HepG2 (cell line): ENCODE results near the gene MYL6. TPM values are rescaled to one million over a fixed set of nuclear protein-coding genes. Genes with fewer than 3 reads are reported as not detected.

ENCODE experiments used
- ASH2L ChIP-seq: fragments of 300-600, 200-600 bp; sonication (generic); IDR thresholded peaks from 2 replicates; pipeline ENCODE4 v1.7.0; 2017; ENCODE audit warnings: low read depth, mild to moderate bottlenecking, moderate library complexity, mixed read lengths, low read length; ENCODE audit not compliant: insufficient read length
- CC2D1A ChIP-seq: sonication (generic); formaldehyde crosslinking; IDR thresholded peaks from 2 replicates; pipeline ENCODE4 v1.8.1; 2023; ENCODE audit warnings: mild to moderate bottlenecking, missing genetic modification reagents
- CENPX ChIP-seq: sonication (generic); formaldehyde crosslinking; IDR thresholded peaks from 2 replicates; pipeline ENCODE4 v1.9.0; 2021; ENCODE audit warnings: mild to moderate bottlenecking, missing genetic modification reagents, moderate library complexity
- CHD4 ChIP-seq: fragments of 200-600 bp; sonication (generic); IDR thresholded peaks from 2 replicates; pipeline ENCODE4 v1.7.0; 2017; ENCODE audit warnings: mild to moderate bottlenecking, low read length, borderline replicate concordance
- EEA1 ChIP-seq: sonication (generic); formaldehyde crosslinking; IDR thresholded peaks from 2 replicates; pipeline ENCODE4 v1.5.1; 2020; ENCODE audit warnings: mild to moderate bottlenecking, missing genetic modification reagents, borderline replicate concordance
- HNF4G ChIP-seq, 2 experiments: sonication (generic) in 1 of 2; formaldehyde crosslinking in 1 of 2; IDR thresholded peaks; 2 replicates each; pipeline versions ENCODE4 v1.4.0 to v1.6.1; 2011 to 2020; ENCODE audit warnings: borderline replicate concordance in 2 of 2, low read depth in 2 of 2, mild to moderate bottlenecking in 2 of 2, low read length in 1 of 2, missing genetic modification reagents in 1 of 2, moderate library complexity in 1 of 2
- KDM3A ChIP-seq: IDR thresholded peaks from 2 replicates; pipeline ENCODE4 v1.6.1; 2018; ENCODE audit warnings: low read depth, missing compliant biosample characterization
- SOX5 ChIP-seq: IDR thresholded peaks from 2 replicates; pipeline ENCODE4 v1.6.1; 2016; ENCODE audit warnings: borderline replicate concordance
- SRY ChIP-seq: sonication (generic); formaldehyde crosslinking; IDR thresholded peaks from 2 replicates; pipeline ENCODE4 v1.8.0; 2022; ENCODE audit warnings: mild to moderate bottlenecking, missing genetic modification reagents
- U2AF2 ChIP-seq: fragments of 200-400 bp; formaldehyde crosslinking; IDR thresholded peaks from 2 replicates; pipeline ENCODE4 v1.6.1; 2017; ENCODE audit warnings: low read depth, mild to moderate bottlenecking, low read length
- ZMYM4 ChIP-seq: sonication (generic); formaldehyde crosslinking; IDR thresholded peaks from 2 replicates; pipeline ENCODE4 v1.8.1; 2023; ENCODE audit warnings: mild to moderate bottlenecking, missing genetic modification reagents
- ZNF530 ChIP-seq: sonication (generic); formaldehyde crosslinking; IDR thresholded peaks from 2 replicates; pipeline ENCODE4 v1.5.0; 2020; ENCODE audit warnings: low read depth, mild to moderate bottlenecking, missing genetic modification reagents
- ZNF569 ChIP-seq: sonication (generic); formaldehyde crosslinking; IDR thresholded peaks from 2 replicates; pipeline ENCODE4 v1.5.0; 2020; ENCODE audit warnings: mild to moderate bottlenecking, missing genetic modification reagents, moderate library complexity, borderline replicate concordance
- ZNF878 ChIP-seq: sonication (generic); formaldehyde crosslinking; IDR thresholded peaks from 2 replicates; pipeline ENCODE4 v1.8.1; 2023; ENCODE audit warnings: mild to moderate bottlenecking, missing genetic modification reagents, moderate library complexity
- polyA plus RNA-seq, 8 experiments: library from polyadenylated mRNA; depleted of rRNA in 3 of 8; stranded (reverse) in 7 of 8; unstranded in 1 of 8; fragments of >200 nt; fragmentation: Illumina TruSeq in 4 of 8; extraction: Trizol in 4 of 8; gene quantifications; 2 replicates each; pipeline versions ENCODE4 v1.2.1 to v1.2.3, GENCODE V29; 2011 to 2016; ENCODE audit warnings: low read depth in 4 of 8, missing spikeins in 1 of 8, mixed read lengths in 1 of 8; ENCODE audit not compliant: insufficient read depth in 1 of 8
- total RNA-seq, 5 experiments: library from RNA; depleted of rRNA; stranded (reverse); fragments of >200 nt; fragmentation: Illumina TruSeq; extraction: Trizol; gene quantifications; 2 replicates each; pipeline ENCODE4 v1.2.3, GENCODE V29; 2016; ENCODE audit warnings: low read depth in 1 of 5
- TF ChIP-seq, protein P1 (sequence below): IDR thresholded peaks from 2 replicates; pipeline ENCODE4 v1.6.1; 2016; ENCODE audit warnings: low read depth, missing genetic modification reagents, missing compliant biosample characterization
- TF ChIP-seq, protein P2 (sequence below): IDR thresholded peaks from 2 replicates; pipeline ENCODE4 v1.6.1; 2012; ENCODE audit warnings: low read length, improper control_type of control experiment
- TF ChIP-seq, protein P3 (sequence below): sonication (generic); formaldehyde crosslinking; IDR thresholded peaks from 2 replicates; pipeline ENCODE4 v1.4.0; 2020; ENCODE audit warnings: missing genetic modification reagents

Gene MYL6
- total and polyA plus RNA-seq, 2 of the 13 experiments (the other 11 are each of a cell fraction or from before 2014, with no cell fraction given), result 1,127 to 1,192 TPM

DNA sequence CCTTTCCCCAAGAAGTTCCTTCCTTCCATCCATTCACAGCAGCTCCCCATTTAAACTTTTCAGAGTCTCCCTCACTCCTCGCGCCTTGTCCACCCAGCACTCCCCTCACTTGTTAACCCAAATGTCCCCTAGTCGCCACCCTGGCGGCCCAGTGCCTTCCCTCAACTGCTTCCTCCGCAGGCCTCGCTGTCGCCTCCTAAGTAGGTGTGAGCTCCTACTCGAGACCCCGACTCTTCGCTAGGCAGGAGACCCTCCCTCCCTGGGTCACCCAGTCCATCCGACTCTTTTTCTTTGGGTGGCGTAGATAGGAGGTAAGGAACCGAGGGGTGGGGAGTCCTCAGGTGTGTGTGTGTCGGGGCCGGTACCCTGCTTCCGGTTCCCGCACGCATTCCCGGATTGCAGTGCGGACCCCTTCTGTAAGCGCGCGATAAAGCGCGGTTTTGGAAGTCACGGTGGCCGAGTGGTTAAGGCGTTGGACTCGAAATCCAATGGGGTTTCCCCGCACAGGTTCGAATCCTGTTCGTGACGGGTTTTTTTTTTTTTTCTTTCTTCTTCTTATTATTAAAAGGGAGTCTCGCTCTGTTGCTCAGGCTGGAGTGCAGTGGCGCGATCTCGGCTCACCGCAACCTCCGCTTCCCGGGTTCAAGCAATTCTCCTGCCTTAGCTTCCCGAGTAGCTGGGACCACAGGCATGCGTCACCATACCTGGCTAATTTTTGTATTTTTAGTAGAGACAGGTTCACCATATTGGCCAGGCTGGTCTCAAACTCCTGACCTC, 31.9 kb downstream of the MYL6 start (continued):
- TF ChIP-seq, protein P1, sequence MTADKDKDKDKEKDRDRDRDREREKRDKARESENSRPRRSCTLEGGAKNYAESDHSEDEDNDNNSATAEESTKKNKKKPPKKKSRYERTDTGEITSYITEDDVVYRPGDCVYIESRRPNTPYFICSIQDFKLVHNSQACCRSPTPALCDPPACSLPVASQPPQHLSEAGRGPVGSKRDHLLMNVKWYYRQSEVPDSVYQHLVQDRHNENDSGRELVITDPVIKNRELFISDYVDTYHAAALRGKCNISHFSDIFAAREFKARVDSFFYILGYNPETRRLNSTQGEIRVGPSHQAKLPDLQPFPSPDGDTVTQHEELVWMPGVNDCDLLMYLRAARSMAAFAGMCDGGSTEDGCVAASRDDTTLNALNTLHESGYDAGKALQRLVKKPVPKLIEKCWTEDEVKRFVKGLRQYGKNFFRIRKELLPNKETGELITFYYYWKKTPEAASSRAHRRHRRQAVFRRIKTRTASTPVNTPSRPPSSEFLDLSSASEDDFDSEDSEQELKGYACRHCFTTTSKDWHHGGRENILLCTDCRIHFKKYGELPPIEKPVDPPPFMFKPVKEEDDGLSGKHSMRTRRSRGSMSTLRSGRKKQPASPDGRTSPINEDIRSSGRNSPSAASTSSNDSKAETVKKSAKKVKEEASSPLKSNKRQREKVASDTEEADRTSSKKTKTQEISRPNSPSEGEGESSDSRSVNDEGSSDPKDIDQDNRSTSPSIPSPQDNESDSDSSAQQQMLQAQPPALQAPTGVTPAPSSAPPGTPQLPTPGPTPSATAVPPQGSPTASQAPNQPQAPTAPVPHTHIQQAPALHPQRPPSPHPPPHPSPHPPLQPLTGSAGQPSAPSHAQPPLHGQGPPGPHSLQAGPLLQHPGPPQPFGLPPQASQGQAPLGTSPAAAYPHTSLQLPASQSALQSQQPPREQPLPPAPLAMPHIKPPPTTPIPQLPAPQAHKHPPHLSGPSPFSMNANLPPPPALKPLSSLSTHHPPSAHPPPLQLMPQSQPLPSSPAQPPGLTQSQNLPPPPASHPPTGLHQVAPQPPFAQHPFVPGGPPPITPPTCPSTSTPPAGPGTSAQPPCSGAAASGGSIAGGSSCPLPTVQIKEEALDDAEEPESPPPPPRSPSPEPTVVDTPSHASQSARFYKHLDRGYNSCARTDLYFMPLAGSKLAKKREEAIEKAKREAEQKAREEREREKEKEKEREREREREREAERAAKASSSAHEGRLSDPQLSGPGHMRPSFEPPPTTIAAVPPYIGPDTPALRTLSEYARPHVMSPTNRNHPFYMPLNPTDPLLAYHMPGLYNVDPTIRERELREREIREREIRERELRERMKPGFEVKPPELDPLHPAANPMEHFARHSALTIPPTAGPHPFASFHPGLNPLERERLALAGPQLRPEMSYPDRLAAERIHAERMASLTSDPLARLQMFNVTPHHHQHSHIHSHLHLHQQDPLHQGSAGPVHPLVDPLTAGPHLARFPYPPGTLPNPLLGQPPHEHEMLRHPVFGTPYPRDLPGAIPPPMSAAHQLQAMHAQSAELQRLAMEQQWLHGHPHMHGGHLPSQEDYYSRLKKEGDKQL (CRISPR knock-in tag), result no peak
- 0 out of 2 replicates have a peak, but pooled peaks have one; percentile 17 for TF ChIP-seq KDM3A (CRISPR knock-in tag)
- no peak for TF ChIP-seq CHD4
- 0 out of 2 replicates have a peak, but pooled peaks have one; percentile 65 for TF ChIP-seq U2AF2
- TF ChIP-seq, protein P2, sequence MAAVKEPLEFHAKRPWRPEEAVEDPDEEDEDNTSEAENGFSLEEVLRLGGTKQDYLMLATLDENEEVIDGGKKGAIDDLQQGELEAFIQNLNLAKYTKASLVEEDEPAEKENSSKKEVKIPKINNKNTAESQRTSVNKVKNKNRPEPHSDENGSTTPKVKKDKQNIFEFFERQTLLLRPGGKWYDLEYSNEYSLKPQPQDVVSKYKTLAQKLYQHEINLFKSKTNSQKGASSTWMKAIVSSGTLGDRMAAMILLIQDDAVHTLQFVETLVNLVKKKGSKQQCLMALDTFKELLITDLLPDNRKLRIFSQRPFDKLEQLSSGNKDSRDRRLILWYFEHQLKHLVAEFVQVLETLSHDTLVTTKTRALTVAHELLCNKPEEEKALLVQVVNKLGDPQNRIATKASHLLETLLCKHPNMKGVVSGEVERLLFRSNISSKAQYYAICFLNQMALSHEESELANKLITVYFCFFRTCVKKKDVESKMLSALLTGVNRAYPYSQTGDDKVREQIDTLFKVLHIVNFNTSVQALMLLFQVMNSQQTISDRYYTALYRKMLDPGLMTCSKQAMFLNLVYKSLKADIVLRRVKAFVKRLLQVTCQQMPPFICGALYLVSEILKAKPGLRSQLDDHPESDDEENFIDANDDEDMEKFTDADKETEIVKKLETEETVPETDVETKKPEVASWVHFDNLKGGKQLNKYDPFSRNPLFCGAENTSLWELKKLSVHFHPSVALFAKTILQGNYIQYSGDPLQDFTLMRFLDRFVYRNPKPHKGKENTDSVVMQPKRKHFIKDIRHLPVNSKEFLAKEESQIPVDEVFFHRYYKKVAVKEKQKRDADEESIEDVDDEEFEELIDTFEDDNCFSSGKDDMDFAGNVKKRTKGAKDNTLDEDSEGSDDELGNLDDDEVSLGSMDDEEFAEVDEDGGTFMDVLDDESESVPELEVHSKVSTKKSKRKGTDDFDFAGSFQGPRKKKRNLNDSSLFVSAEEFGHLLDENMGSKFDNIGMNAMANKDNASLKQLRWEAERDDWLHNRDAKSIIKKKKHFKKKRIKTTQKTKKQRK, result no peak
- no peak for TF ChIP-seq ZNF569
- TF ChIP-seq ZMYM4 (CRISPR knock-in tag), result no peak
- no peak for TF ChIP-seq ZNF530 (CRISPR knock-in tag)
- no peak for TF ChIP-seq ZNF878
- TF ChIP-seq CC2D1A (CRISPR knock-in tag), result 0 out of 2 replicates have a peak, but pooled peaks have one; percentile 22
- 0 out of 2 replicates have a peak, but pooled peaks have one; percentile 12 for TF ChIP-seq EEA1 (CRISPR knock-in tag)
- TF ChIP-seq SRY (CRISPR knock-in tag), result peak; percentile 35; the same call in 1 of the 2 replicates
- TF ChIP-seq, protein P3, sequence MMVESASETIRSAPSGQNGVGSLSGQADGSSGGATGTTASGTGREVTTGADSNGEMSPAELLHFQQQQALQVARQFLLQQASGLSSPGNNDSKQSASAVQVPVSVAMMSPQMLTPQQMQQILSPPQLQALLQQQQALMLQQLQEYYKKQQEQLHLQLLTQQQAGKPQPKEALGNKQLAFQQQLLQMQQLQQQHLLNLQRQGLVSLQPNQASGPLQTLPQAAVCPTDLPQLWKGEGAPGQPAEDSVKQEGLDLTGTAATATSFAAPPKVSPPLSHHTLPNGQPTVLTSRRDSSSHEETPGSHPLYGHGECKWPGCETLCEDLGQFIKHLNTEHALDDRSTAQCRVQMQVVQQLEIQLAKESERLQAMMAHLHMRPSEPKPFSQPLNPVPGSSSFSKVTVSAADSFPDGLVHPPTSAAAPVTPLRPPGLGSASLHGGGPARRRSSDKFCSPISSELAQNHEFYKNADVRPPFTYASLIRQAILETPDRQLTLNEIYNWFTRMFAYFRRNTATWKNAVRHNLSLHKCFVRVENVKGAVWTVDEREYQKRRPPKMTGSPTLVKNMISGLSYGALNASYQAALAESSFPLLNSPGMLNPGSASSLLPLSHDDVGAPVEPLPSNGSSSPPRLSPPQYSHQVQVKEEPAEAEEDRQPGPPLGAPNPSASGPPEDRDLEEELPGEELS (CRISPR knock-in tag), result 0 out of 2 replicates have a peak, but pooled peaks have one; percentile 4
- TF ChIP-seq HNF4G (IDR thresholded peaks at IDR 0.05; ENCODE audit: borderline replicate concordance, low read depth, low read length), result no peak; the same call in 1 of the 2 replicates
- 0 out of 2 replicates have a peak, but pooled peaks have one; percentile 16 for TF ChIP-seq HNF4G (CRISPR knock-in tag; IDR thresholded peaks at IDR 0.05; ENCODE audit: borderline replicate concordance, low read depth)
- TF ChIP-seq SOX5 (CRISPR knock-in tag), result peak; percentile 33; the same call in 1 of the 2 replicates
- peak; percentile 72 for TF ChIP-seq ASH2L
- TF ChIP-seq CENPX (CRISPR knock-in tag), result no peak
